22Rv1 (cell line): ENCODE results near the gene SLC25A13.

Experiments
- ZFX ChIP-seq: fragments of 450-650 bp; IDR thresholded peaks from 2 replicates; pipeline ENCODE4 v1.6.1; 2017; ENCODE audit warnings: antibody characterized with exemption, borderline replicate concordance
- TF ChIP-seq, protein P1 (sequence below): fragments of 450-650 bp; IDR thresholded peaks from 2 replicates; pipeline ENCODE4 v1.5.1; 2017; ENCODE audit warnings: mild to moderate bottlenecking

DNA sequence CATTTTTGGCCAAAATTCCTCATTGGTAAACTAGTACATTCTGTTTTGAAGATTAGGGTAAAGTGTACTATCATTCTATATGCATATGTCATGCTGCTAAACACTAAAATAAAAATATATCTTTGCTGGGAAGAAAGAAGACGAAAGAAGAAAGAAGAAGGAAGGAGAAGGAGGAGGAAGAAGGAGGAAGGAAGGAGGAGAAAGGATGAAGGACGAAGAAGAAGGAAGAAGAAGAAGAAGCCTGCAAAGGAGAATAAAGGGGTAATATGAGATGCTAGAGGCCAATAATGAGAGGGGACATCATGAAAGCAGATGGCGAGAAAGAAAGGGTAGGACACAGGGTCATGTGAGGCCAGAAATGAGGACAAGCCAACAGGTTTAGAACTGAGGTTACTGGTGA, 8.0 kb downstream of the SLC25A13 start:
- TF ChIP-seq, protein P1, sequence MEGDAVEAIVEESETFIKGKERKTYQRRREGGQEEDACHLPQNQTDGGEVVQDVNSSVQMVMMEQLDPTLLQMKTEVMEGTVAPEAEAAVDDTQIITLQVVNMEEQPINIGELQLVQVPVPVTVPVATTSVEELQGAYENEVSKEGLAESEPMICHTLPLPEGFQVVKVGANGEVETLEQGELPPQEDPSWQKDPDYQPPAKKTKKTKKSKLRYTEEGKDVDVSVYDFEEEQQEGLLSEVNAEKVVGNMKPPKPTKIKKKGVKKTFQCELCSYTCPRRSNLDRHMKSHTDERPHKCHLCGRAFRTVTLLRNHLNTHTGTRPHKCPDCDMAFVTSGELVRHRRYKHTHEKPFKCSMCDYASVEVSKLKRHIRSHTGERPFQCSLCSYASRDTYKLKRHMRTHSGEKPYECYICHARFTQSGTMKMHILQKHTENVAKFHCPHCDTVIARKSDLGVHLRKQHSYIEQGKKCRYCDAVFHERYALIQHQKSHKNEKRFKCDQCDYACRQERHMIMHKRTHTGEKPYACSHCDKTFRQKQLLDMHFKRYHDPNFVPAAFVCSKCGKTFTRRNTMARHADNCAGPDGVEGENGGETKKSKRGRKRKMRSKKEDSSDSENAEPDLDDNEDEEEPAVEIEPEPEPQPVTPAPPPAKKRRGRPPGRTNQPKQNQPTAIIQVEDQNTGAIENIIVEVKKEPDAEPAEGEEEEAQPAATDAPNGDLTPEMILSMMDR, result no peak
- TF ChIP-seq ZFX, result no peak
